HEK293 (cell line): ENCODE results near the gene TMUB1.

Experiments used
- CTCF ChIP-seq: fragments of 450-650 bp; formaldehyde crosslinking; IDR thresholded peaks from 2 replicates; pipeline ENCODE4 v1.5.1; 2016; ENCODE audit warnings: missing biosample characterization, missing genetic modification characterization
- IKZF3 ChIP-seq: fragments of 450-650 bp; IDR thresholded peaks from 2 replicates; pipeline ENCODE4 v1.5.0; 2018; ENCODE audit warnings: missing biosample characterization, mild to moderate bottlenecking, missing genetic modification characterization, moderate library complexity
- KLF1 ChIP-seq: fragments of 450-650 bp; formaldehyde crosslinking; IDR thresholded peaks from 2 replicates; pipeline ENCODE4 v1.5.1; 2016; ENCODE audit warnings: missing biosample characterization, missing genetic modification characterization
- KLF17 ChIP-seq: fragments of 450-650 bp; formaldehyde crosslinking; IDR thresholded peaks from 2 replicates; pipeline ENCODE4 v1.5.1; 2016; ENCODE audit warnings: missing biosample characterization, missing genetic modification characterization
- KLF8 ChIP-seq: fragments of 450-650 bp; formaldehyde crosslinking; IDR thresholded peaks from 2 replicates; pipeline ENCODE4 v1.5.1; 2016; ENCODE audit warnings: missing biosample characterization, missing genetic modification characterization
- MYNN ChIP-seq: fragments of 450-650 bp; formaldehyde crosslinking; IDR thresholded peaks from 2 replicates; pipeline ENCODE4 v1.5.1; 2016; ENCODE audit warnings: missing biosample characterization, missing genetic modification characterization, borderline replicate concordance
- SP7 ChIP-seq: fragments of 450-650 bp; formaldehyde crosslinking; IDR thresholded peaks from 2 replicates; pipeline ENCODE4 v1.5.1; 2016; ENCODE audit warnings: missing biosample characterization, missing genetic modification characterization
- ZBTB17 ChIP-seq: fragments of 450-650 bp; formaldehyde crosslinking; IDR thresholded peaks from 2 replicates; pipeline ENCODE4 v1.5.1; 2016; ENCODE audit warnings: missing biosample characterization, missing genetic modification characterization
- ZBTB20 ChIP-seq: fragments of 450-650 bp; formaldehyde crosslinking; IDR thresholded peaks from 2 replicates; pipeline ENCODE4 v1.5.1; 2016; ENCODE audit warnings: missing biosample characterization, missing genetic modification characterization
- ZBTB48 ChIP-seq: fragments of 450-650 bp; formaldehyde crosslinking; IDR thresholded peaks from 2 replicates; pipeline ENCODE4 v1.5.1; 2016; ENCODE audit warnings: missing biosample characterization, missing genetic modification characterization
- ZBTB6 ChIP-seq: fragments of 450-650 bp; formaldehyde crosslinking; IDR thresholded peaks from 2 replicates; pipeline ENCODE4 v1.5.1; 2017; ENCODE audit warnings: missing biosample characterization, missing genetic modification characterization
- ZNF157 ChIP-seq: fragments of 450-650 bp; formaldehyde crosslinking; IDR thresholded peaks from 2 replicates; pipeline ENCODE4 v1.5.1; 2016; ENCODE audit warnings: missing biosample characterization, missing genetic modification characterization
- ZNF391 ChIP-seq: fragments of 450-650 bp; formaldehyde crosslinking; IDR thresholded peaks from 2 replicates; pipeline ENCODE4 v1.5.1; 2016; ENCODE audit warnings: low read depth, missing biosample characterization, missing genetic modification characterization, borderline replicate concordance
- ZNF394 ChIP-seq: fragments of 450-650 bp; formaldehyde crosslinking; IDR thresholded peaks from 2 replicates; pipeline ENCODE4 v1.5.1; 2016; ENCODE audit warnings: missing biosample characterization, missing genetic modification characterization, mild to moderate bottlenecking, moderate library complexity, borderline replicate concordance
- ZNF501 ChIP-seq: fragments of 450-650 bp; formaldehyde crosslinking; IDR thresholded peaks from 2 replicates; pipeline ENCODE4 v1.5.1; 2016; ENCODE audit warnings: missing biosample characterization, missing genetic modification characterization
- ZNF600 ChIP-seq: fragments of 450-650 bp; formaldehyde crosslinking; IDR thresholded peaks from 2 replicates; pipeline ENCODE4 v1.5.1; 2016; ENCODE audit warnings: missing biosample characterization, missing genetic modification characterization
- ZNF621 ChIP-seq: fragments of 450-650 bp; formaldehyde crosslinking; IDR thresholded peaks from 2 replicates; pipeline ENCODE4 v1.5.1; 2017; ENCODE audit warnings: missing biosample characterization, missing genetic modification characterization
- ZNF654 ChIP-seq: fragments of 450-650 bp; formaldehyde crosslinking; IDR thresholded peaks from 2 replicates; pipeline ENCODE4 v1.5.1; 2016; ENCODE audit warnings: low read depth, missing biosample characterization, missing genetic modification characterization
- ZNF660 ChIP-seq: fragments of 450-650 bp; IDR thresholded peaks from 2 replicates; pipeline ENCODE4 v1.5.1; 2018; ENCODE audit warnings: missing biosample characterization, mild to moderate bottlenecking, missing genetic modification characterization
- ZNF692 ChIP-seq: fragments of 450-650 bp; formaldehyde crosslinking; IDR thresholded peaks from 2 replicates; pipeline ENCODE4 v1.5.1; 2016; ENCODE audit warnings: missing biosample characterization, missing genetic modification characterization
- ZSCAN23 ChIP-seq: fragments of 450-650 bp; formaldehyde crosslinking; IDR thresholded peaks from 2 replicates; pipeline ENCODE4 v1.5.1; 2016; ENCODE audit warnings: missing biosample characterization, missing genetic modification characterization
- ZSCAN30 ChIP-seq: fragments of 450-650 bp; IDR thresholded peaks from 2 replicates; pipeline ENCODE4 v1.5.1; 2018; ENCODE audit warnings: missing biosample characterization, mild to moderate bottlenecking, missing genetic modification characterization, moderate library complexity
- TF ChIP-seq, protein P1 (sequence below): fragments of 450-650 bp; formaldehyde crosslinking; IDR thresholded peaks from 2 replicates; pipeline ENCODE4 v1.5.1; 2017; ENCODE audit warnings: missing biosample characterization, missing genetic modification characterization
- TF ChIP-seq, protein P2 (sequence below): fragments of 450-650 bp; formaldehyde crosslinking; IDR thresholded peaks from 2 replicates; pipeline ENCODE4 v1.5.1; 2016; ENCODE audit warnings: missing biosample characterization, missing genetic modification characterization
- TF ChIP-seq, protein P3 (sequence below): fragments of 450-650 bp; formaldehyde crosslinking; IDR thresholded peaks from 2 replicates; pipeline ENCODE4 v1.5.1; 2016; ENCODE audit warnings: missing biosample characterization, missing genetic modification characterization, low read depth
- TF ChIP-seq, protein P4 (sequence below): fragments of 450-650 bp; formaldehyde crosslinking; IDR thresholded peaks from 2 replicates; pipeline ENCODE4 v1.5.1; 2016; ENCODE audit warnings: missing biosample characterization, missing genetic modification characterization, borderline replicate concordance

TMUB1 gene

DNA sequence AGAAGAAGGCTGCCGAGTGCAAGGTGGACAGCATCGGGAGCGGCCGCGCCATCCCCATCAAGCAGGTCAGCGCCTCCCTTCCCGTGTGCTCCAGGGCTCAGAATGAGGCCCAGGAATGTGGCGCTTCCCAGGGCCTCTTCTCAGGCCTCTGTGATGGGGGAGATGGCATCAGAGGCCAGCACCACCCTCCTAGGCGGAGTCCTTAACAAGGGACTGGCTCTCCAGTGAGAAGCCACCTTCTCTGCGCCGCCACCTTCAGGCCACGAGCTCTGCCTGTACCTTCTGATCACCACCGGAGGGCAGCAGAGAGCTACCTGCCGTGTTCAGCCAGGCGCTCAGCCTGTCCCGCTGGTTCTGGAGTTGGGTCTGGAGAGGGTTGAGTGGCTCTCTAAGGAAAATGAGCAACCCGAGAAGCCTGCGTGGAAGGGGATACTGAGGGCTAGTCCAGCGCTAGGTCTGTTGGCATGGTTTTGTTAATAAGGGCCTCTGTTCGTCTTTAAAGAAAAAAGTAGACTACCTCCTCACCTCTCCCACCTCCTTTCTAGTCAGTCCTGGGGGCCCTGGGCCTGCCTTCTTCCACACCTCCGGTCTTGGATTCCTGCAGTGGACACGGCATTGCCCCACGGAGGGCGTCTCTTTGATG lies 40.6 kb upstream of the TMUB1 start (continued):
- TF ChIP-seq ZBTB6 (tag by site-specific recombination), result 0 out of 2 replicates have a peak, but pooled peaks have one; percentile 39
- TF ChIP-seq, protein P1, sequence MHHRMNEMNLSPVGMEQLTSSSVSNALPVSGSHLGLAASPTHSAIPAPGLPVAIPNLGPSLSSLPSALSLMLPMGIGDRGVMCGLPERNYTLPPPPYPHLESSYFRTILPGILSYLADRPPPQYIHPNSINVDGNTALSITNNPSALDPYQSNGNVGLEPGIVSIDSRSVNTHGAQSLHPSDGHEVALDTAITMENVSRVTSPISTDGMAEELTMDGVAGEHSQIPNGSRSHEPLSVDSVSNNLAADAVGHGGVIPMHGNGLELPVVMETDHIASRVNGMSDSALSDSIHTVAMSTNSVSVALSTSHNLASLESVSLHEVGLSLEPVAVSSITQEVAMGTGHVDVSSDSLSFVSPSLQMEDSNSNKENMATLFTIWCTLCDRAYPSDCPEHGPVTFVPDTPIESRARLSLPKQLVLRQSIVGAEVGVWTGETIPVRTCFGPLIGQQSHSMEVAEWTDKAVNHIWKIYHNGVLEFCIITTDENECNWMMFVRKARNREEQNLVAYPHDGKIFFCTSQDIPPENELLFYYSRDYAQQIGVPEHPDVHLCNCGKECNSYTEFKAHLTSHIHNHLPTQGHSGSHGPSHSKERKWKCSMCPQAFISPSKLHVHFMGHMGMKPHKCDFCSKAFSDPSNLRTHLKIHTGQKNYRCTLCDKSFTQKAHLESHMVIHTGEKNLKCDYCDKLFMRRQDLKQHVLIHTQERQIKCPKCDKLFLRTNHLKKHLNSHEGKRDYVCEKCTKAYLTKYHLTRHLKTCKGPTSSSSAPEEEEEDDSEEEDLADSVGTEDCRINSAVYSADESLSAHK, result no peak
- TF ChIP-seq ZNF157 (tag by site-specific recombination), result no peak
- peak; percentile 96 for TF ChIP-seq ZNF600
- TF ChIP-seq, protein P2, sequence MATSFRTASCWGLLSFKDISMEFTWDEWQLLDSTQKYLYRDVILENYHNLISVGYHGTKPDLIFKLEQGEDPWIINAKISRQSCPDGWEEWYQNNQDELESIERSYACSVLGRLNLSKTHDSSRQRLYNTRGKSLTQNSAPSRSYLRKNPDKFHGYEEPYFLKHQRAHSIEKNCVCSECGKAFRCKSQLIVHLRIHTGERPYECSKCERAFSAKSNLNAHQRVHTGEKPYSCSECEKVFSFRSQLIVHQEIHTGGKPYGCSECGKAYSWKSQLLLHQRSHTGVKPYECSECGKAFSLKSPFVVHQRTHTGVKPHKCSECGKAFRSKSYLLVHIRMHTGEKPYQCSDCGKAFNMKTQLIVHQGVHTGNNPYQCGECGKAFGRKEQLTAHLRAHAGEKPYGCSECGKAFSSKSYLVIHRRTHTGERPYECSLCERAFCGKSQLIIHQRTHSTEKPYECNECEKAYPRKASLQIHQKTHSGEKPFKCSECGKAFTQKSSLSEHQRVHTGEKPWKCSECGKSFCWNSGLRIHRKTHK (tag by site-specific recombination), result no peak
- peak; percentile 64; the same call in 1 of the 2 replicates for TF ChIP-seq ZNF501 (tag by site-specific recombination)
- peak; percentile 74 for TF ChIP-seq ZSCAN30 (tag by site-specific recombination)
- peak; percentile 99 for TF ChIP-seq CTCF (tag by site-specific recombination)
- peak; percentile 56 for TF ChIP-seq KLF8
- peak; percentile 15; the same call in 1 of the 2 replicates for TF ChIP-seq ZBTB20
- peak; percentile 97 for TF ChIP-seq ZNF654 (tag by site-specific recombination)
- TF ChIP-seq ZBTB48, result 0 out of 2 replicates have a peak, but pooled peaks have one; percentile 39
- TF ChIP-seq KLF1 (tag by site-specific recombination), result peak; percentile 55; the same call in 1 of the 2 replicates
- TF ChIP-seq, protein P3, sequence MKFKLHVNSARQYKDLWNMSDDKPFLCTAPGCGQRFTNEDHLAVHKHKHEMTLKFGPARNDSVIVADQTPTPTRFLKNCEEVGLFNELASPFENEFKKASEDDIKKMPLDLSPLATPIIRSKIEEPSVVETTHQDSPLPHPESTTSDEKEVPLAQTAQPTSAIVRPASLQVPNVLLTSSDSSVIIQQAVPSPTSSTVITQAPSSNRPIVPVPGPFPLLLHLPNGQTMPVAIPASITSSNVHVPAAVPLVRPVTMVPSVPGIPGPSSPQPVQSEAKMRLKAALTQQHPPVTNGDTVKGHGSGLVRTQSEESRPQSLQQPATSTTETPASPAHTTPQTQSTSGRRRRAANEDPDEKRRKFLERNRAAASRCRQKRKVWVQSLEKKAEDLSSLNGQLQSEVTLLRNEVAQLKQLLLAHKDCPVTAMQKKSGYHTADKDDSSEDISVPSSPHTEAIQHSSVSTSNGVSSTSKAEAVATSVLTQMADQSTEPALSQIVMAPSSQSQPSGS, result no peak
- TF ChIP-seq SP7 (tag by site-specific recombination), result 0 out of 2 replicates have a peak, but pooled peaks have one; percentile 24
- no peak for TF ChIP-seq ZSCAN23 (tag by site-specific recombination)
- TF ChIP-seq ZNF621 (tag by site-specific recombination), result no peak
- peak; percentile 84 for TF ChIP-seq ZNF660
- TF ChIP-seq IKZF3 (tag by site-specific recombination), result peak; percentile 55
- TF ChIP-seq ZNF692 (tag by site-specific recombination), result 0 out of 2 replicates have a peak, but pooled peaks have one; percentile 24
- peak; percentile 49; the same call in 1 of the 2 replicates for TF ChIP-seq KLF17 (tag by site-specific recombination)
- peak; percentile 41; the same call in 1 of the 2 replicates for TF ChIP-seq ZNF394 (tag by site-specific recombination)
- no peak for TF ChIP-seq MYNN
- TF ChIP-seq ZNF391 (tag by site-specific recombination), result peak; percentile 44; the same call in 1 of the 2 replicates
- TF ChIP-seq, protein P4, sequence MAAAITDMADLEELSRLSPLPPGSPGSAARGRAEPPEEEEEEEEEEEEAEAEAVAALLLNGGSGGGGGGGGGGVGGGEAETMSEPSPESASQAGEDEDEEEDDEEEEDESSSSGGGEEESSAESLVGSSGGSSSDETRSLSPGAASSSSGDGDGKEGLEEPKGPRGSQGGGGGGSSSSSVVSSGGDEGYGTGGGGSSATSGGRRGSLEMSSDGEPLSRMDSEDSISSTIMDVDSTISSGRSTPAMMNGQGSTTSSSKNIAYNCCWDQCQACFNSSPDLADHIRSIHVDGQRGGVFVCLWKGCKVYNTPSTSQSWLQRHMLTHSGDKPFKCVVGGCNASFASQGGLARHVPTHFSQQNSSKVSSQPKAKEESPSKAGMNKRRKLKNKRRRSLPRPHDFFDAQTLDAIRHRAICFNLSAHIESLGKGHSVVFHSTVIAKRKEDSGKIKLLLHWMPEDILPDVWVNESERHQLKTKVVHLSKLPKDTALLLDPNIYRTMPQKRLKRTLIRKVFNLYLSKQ (tag by site-specific recombination), result no peak
- peak; percentile 65 for TF ChIP-seq ZBTB17
